ENCODE data around the gene SLC31A2.
"Not testable (repeated sequence)": the region's sequence is repeated elsewhere in the genome, so short reads cannot be mapped to it uniquely, and the experiment has no call there.

Gene SLC31A2

DNA sequence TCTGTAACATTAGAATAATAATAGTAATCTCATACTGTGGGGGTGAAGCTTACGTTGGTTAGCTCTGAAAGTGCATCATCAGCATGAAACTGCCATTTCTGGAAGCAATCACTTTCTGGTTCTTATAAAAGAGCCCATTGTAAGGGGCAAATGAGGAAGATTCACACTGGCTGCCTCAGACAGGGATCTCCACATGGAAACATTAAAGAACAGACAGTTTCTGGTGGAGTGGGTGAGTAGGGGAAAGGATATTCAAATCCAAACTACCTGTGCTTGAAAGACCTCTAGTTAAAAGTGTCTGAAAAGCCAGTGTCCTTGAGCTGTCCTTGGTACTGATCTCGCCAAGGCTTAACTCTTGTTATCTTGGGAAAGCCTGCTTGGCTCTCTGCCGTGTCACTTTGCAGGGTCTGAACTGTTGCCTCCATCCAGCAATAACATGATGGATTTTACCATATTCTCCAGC, 19.1 kb upstream of the SLC31A2 start:
- H3K4me3 ChIP-seq (ENCODE audit: low read depth, low read length): no peak overlapping the region
- TF ChIP-seq, protein P1, sequence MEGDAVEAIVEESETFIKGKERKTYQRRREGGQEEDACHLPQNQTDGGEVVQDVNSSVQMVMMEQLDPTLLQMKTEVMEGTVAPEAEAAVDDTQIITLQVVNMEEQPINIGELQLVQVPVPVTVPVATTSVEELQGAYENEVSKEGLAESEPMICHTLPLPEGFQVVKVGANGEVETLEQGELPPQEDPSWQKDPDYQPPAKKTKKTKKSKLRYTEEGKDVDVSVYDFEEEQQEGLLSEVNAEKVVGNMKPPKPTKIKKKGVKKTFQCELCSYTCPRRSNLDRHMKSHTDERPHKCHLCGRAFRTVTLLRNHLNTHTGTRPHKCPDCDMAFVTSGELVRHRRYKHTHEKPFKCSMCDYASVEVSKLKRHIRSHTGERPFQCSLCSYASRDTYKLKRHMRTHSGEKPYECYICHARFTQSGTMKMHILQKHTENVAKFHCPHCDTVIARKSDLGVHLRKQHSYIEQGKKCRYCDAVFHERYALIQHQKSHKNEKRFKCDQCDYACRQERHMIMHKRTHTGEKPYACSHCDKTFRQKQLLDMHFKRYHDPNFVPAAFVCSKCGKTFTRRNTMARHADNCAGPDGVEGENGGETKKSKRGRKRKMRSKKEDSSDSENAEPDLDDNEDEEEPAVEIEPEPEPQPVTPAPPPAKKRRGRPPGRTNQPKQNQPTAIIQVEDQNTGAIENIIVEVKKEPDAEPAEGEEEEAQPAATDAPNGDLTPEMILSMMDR (IDR thresholded peaks at IDR 0.05; ENCODE audit: low read depth, low read length): no peak
- in situ Hi-C loops (cut with HindIII; ENCODE audit: low sequenced_read_pairs): no loop called here
- DNase-seq (ENCODE audit: low read depth, low spot score): peak; percentile 23

DNA sequence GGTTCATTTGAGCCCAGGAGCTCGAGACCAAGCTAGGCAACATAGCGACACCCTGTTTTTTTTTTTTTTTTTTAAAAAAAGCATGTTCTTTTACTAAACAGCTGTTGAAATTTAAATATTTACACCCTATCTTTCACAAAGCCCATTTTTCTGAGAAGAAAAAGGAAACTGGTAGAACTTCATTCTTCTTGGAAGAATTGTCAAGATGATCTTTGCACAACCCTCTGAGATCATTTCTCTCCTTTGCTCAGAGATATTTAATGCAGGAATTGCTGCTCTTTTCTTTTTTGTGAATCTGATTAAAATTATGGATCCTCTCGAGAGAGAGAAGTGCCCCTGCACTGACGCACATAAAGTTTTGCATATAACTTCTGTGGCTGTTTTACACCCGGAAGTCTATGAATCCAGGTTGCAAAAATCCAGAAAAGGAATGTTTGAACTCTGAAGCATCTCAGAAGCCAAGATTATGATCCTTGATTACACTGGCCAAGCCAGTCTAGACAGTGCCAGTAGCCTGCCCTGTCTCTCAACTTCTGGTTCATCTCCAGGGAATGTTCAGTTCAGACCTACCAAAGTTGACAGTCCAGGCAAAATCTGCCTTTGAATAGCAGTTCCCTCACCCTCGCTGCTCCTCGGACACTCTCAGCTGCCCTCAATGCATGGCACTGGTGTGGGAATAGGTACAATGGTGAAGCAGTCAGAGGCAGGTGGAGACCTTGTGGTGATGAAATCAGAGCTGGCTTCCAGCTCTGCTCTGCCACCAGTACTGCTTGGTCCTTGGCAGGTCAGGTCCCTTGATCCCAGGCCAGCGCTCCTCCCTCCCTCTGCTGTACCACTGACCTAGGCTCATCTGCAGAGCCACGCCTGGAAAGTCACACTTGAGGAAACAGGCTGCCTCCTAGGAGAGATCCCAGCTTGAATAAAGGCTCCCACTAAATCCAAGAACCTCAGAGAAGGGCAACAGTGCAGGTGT, 13.3 kb upstream of the SLC31A2 start:
- H3K4me3 ChIP-seq (ENCODE audit: low read depth, low read length): no peak overlapping the region
- DNase-seq (ENCODE audit: low read depth, low spot score): no peak
- in situ Hi-C loops (cut with HindIII; ENCODE audit: low sequenced_read_pairs): no loop called here
- TF ChIP-seq, protein P1 (IDR thresholded peaks at IDR 0.05; ENCODE audit: low read depth, low read length): no peak

DNA sequence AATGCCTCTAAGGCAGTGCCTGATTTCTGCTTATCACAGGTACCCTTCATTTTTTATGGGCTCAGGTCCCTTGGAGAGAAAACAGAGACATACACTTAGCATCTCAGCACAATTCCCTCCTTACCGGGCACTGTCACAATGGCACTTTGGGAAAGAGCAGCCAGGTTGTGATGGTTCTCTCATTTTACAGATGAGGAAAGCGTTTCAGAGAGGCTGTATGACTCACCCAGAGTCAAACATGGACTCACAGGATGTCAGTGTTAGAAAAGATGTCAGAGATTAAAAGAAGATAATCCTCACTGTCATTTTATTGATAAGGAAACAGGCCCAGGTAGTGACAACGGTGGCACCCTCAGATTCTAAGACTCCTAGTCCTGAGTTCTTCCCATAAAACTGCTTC, 12.0 kb upstream of the SLC31A2 start:
- TF ChIP-seq, protein P1 (IDR thresholded peaks at IDR 0.05; ENCODE audit: low read depth, low read length): no peak
- DNase-seq (ENCODE audit: low read depth, low spot score): no peak
- in situ Hi-C loops (cut with HindIII; ENCODE audit: low sequenced_read_pairs): no loop called here
- H3K4me3 ChIP-seq (ENCODE audit: low read depth, low read length): no peak overlapping the region

DNA sequence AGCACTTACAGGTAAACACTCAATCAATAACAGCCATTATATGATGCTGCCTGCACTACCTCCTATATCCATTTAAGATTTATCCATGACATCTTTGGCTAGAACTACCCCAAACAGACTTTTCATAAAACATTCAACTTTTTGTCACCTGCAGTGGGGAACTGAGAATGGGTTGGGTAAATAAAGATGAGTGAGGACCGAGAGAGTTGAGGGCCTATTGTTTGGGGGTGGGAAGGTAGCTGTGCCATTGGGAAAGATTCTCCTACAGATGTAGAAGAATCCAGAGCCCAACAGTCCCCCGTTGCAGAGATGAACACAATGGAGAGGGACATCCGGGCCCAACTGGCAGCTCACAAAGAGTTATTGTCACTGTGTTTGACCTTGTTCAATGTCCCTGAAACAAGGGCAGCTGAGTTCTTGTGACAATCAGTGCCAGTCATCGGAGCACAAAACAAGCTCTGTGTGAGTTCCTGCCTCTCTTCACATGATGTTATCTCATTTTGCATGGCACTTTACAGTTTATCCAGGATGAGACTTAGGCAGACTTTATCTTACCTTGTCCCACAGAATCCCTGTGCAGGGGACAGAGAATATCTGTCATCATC, 11.5 kb upstream of the SLC31A2 start:
- DNase-seq (ENCODE audit: low read depth, low spot score): no peak
- TF ChIP-seq, protein P1 (IDR thresholded peaks at IDR 0.05; ENCODE audit: low read depth, low read length): no peak
- in situ Hi-C loops (cut with HindIII; ENCODE audit: low sequenced_read_pairs): no loop called here
- H3K4me3 ChIP-seq (ENCODE audit: low read depth, low read length): no peak overlapping the region

DNA sequence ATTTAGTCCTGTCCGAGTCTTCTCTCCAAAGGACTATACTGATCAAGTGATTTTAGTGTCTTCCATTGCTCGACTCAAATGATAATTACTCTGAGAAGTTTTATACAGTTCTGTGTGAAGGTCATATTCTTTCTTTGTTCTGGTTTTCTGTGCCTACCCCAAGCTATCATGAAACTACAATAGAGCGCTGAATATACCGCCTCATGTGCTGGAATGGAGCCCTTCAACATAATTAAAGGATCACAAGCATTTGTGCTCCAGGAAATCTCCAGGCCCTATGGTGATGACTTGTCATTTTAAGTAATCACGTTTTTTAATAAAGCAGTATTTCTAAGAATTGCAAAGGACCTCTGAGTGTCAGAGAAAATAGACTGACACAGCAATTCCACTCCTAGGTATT, 10.9 kb upstream of the SLC31A2 start:
- no peak for DNase-seq (ENCODE audit: low read depth, low spot score)
- in situ Hi-C loops (cut with HindIII; ENCODE audit: low sequenced_read_pairs): no loop called here
- TF ChIP-seq, protein P1 (IDR thresholded peaks at IDR 0.05; ENCODE audit: low read depth, low read length): no peak
- H3K4me3 ChIP-seq (ENCODE audit: low read depth, low read length): no peak overlapping the region

DNA sequence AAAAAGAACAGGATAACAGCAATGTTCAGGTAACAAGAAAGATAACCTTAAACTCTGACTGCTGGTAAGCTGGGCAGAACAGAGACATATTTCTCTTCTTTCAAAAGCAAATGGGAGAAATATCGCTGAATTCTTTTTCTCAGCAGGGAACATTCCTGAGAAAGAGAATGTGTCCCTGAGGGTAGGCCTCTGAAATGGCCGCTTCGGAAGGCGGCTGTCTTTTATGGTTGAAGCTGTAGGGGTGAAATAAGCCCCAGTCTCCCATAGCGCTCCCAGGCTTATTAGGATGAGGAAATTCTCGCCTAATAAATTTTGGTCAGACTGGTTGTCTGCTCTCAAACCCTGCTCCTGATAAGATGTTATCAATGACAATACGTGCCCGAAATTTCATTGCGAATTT, 9.9 kb upstream of the SLC31A2 start:
- DNase-seq (ENCODE audit: low read depth, low spot score); H3K4me3 ChIP-seq (ENCODE audit: low read depth, low read length); in situ Hi-C loops (cut with HindIII; ENCODE audit: low sequenced_read_pairs): not testable (repeated sequence)

Measured in astrocyte of the spinal cord (primary cell).